Measurements from ENCODE around the gene MYH1.
"Not testable (repeated sequence)": the region's sequence is repeated elsewhere in the genome, so short reads cannot be mapped to it uniquely, and the experiment has no call there.

Gene MYH1

GRCh38 chr17:10518271-10519037, at the start of gene MYH1:
MYH1 (minus strand) TSS chr17:10518542; CDS start chr17:10516642, 1,900 bp downstream.
- no peak within 1 kb of the TSS for H3K27ac Mint-ChIP-seq (ENCODE audit: low read depth)
- no peaks in the 10 kb centered on the region for H3K9me3 Mint-ChIP-seq
- no peaks in the 10 kb centered on the region for H3K36me3 Mint-ChIP-seq (ENCODE audit: insufficient read depth)
- ATAC-seq (replicated peaks; ENCODE audit: extremely low read depth, poor library complexity, severe bottlenecking) (no peak), DNase-seq (ENCODE audit: low spot score in 2 of 2) (no peak)
- no peak within 1 kb of the TSS for H3K4me3 Mint-ChIP-seq
- no peaks in the 10 kb centered on the region for H3K4me1 Mint-ChIP-seq
- peaks cover 38% of the 10 kb centered on the region for H3K27me3 Mint-ChIP-seq

GRCh38 chr17:10563991-10564660, 45.8 kb upstream of the MYH1 start:
- Mint-ChIP-seq H3K27ac (ENCODE audit: low read depth) (no peak overlapping the region), H3K4me1 (no peaks in the 10 kb centered on the region), H3K36me3 (ENCODE audit: insufficient read depth) (no peaks in the 10 kb centered on the region), H3K9me3 (no peaks in the 10 kb centered on the region), H3K4me3 (no peak overlapping the region), H3K27me3 (peaks cover 50% of the 10 kb centered on the region)
- ATAC-seq (replicated peaks; ENCODE audit: extremely low read depth, poor library complexity, severe bottlenecking) (no peak), DNase-seq (ENCODE audit: low spot score in 2 of 2) (no peak)

GRCh38 chr17:10558049-10558448, 39.7 kb upstream of the MYH1 start:
- no peak for DNase-seq (ENCODE audit: low spot score in 2 of 2)
- no peaks in the 10 kb centered on the region for H3K36me3 Mint-ChIP-seq (ENCODE audit: insufficient read depth)
- H3K27me3 Mint-ChIP-seq: peaks cover 6% of the 10 kb centered on the region
- H3K4me3 Mint-ChIP-seq: no peak overlapping the region
- no peak overlapping the region for H3K27ac Mint-ChIP-seq (ENCODE audit: low read depth)
- H3K4me1 Mint-ChIP-seq: no peaks in the 10 kb centered on the region
- ATAC-seq (replicated peaks; ENCODE audit: extremely low read depth, poor library complexity, severe bottlenecking): no peak
- no peaks in the 10 kb centered on the region for H3K9me3 Mint-ChIP-seq

- Mint-ChIP-seq H3K27me3 (peaks cover 6% of the 10 kb centered on the region), H3K36me3 (ENCODE audit: insufficient read depth) (no peaks in the 10 kb centered on the region), H3K27ac (ENCODE audit: low read depth) (no peak overlapping the region), H3K9me3 (no peaks in the 10 kb centered on the region), H3K4me3 (no peak overlapping the region), H3K4me1 (no peaks in the 10 kb centered on the region)
- DNase-seq (ENCODE audit: low spot score in 2 of 2) (no peak), ATAC-seq (replicated peaks; ENCODE audit: extremely low read depth, poor library complexity, severe bottlenecking) (no peak)
These were observed 39.1 kb upstream of the MYH1 start for GRCh38 chr17:10557422-10557821.

- H3K27me3 Mint-ChIP-seq: peaks cover 6% of the 10 kb centered on the region
- no peak for DNase-seq (ENCODE audit: low spot score in 2 of 2)
- H3K4me3 Mint-ChIP-seq: no peak overlapping the region
- H3K36me3 Mint-ChIP-seq (ENCODE audit: insufficient read depth): no peaks in the 10 kb centered on the region
- no peaks in the 10 kb centered on the region for H3K4me1 Mint-ChIP-seq
- no peak for ATAC-seq (replicated peaks; ENCODE audit: extremely low read depth, poor library complexity, severe bottlenecking)
- H3K9me3 Mint-ChIP-seq: no peaks in the 10 kb centered on the region
- no peak overlapping the region for H3K27ac Mint-ChIP-seq (ENCODE audit: low read depth)
These were observed 38.1 kb upstream of the MYH1 start for GRCh38 chr17:10556301-10557005.

- ATAC-seq (replicated peaks; ENCODE audit: extremely low read depth, poor library complexity, severe bottlenecking) (no peak), DNase-seq (ENCODE audit: low spot score in 2 of 2) (no peak)
- Mint-ChIP-seq H3K36me3 (ENCODE audit: insufficient read depth) (no peaks in the 10 kb centered on the region), H3K9me3 (no peaks in the 10 kb centered on the region), H3K27ac (ENCODE audit: low read depth) (no peak overlapping the region), H3K27me3 (peaks cover 19% of the 10 kb centered on the region), H3K4me1 (no peaks in the 10 kb centered on the region), H3K4me3 (no peak overlapping the region)
These were observed 31.7 kb upstream of the MYH1 start for GRCh38 chr17:10550014-10550413.

GRCh38 chr17:10549096-10549842, 30.9 kb upstream of the MYH1 start, which contains the start of gene MYH2:
MYH2 (minus strand) TSS chr17:10549658; CDS start chr17:10547920, 1,738 bp downstream.
- Mint-ChIP-seq H3K4me1 (no peaks in the 10 kb centered on the region), H3K4me3 (no peak within 1 kb of the TSS), H3K27me3 (peaks cover 25% of the 10 kb centered on the region), H3K27ac (ENCODE audit: low read depth) (no peak within 1 kb of the TSS), H3K36me3 (ENCODE audit: insufficient read depth) (no peaks in the 10 kb centered on the region), H3K9me3 (no peaks in the 10 kb centered on the region)
- DNase-seq (ENCODE audit: low spot score in 2 of 2) (no peak), ATAC-seq (replicated peaks; ENCODE audit: extremely low read depth, poor library complexity, severe bottlenecking) (no peak)

- ATAC-seq (replicated peaks; ENCODE audit: extremely low read depth, poor library complexity, severe bottlenecking) (no peak), DNase-seq (ENCODE audit: low spot score in 2 of 2) (no peak)
- H3K27ac Mint-ChIP-seq (ENCODE audit: low read depth): no peak overlapping the region
- H3K36me3 Mint-ChIP-seq (ENCODE audit: insufficient read depth): no peaks in the 10 kb centered on the region
- H3K27me3 Mint-ChIP-seq: peaks cover 30% of the 10 kb centered on the region
- H3K9me3 Mint-ChIP-seq: no peaks in the 10 kb centered on the region
- no peaks in the 10 kb centered on the region for H3K4me1 Mint-ChIP-seq
- H3K4me3 Mint-ChIP-seq: no peak overlapping the region
These were observed 29.0 kb upstream of the MYH1 start for GRCh38 chr17:10547351-10547750.

- not testable (repeated sequence) for H3K36me3 Mint-ChIP-seq (ENCODE audit: insufficient read depth); H3K4me1 Mint-ChIP-seq; ATAC-seq (replicated peaks; ENCODE audit: extremely low read depth, poor library complexity, severe bottlenecking); DNase-seq (ENCODE audit: low spot score in 2 of 2); H3K27ac Mint-ChIP-seq (ENCODE audit: low read depth); H3K4me3 Mint-ChIP-seq
- peaks cover 21% of the 10 kb centered on the region for H3K27me3 Mint-ChIP-seq
- peaks cover 11% of the 10 kb centered on the region for H3K9me3 Mint-ChIP-seq
These were observed 25.1 kb upstream of the MYH1 start for GRCh38 chr17:10543486-10543885.

- DNase-seq (ENCODE audit: low spot score in 2 of 2); H3K4me1 Mint-ChIP-seq; H3K36me3 Mint-ChIP-seq (ENCODE audit: insufficient read depth); ATAC-seq (replicated peaks; ENCODE audit: extremely low read depth, poor library complexity, severe bottlenecking); H3K27ac Mint-ChIP-seq (ENCODE audit: low read depth); H3K4me3 Mint-ChIP-seq: not testable (repeated sequence)
- peaks cover 24% of the 10 kb centered on the region for H3K27me3 Mint-ChIP-seq
- H3K9me3 Mint-ChIP-seq: peaks cover 11% of the 10 kb centered on the region
These were observed 22.8 kb upstream of the MYH1 start for GRCh38 chr17:10541179-10541578.

GRCh38 chr17:10532026-10532425, 13.7 kb upstream of the MYH1 start:
- DNase-seq (ENCODE audit: low spot score in 2 of 2): no peak
- no peak for ATAC-seq (replicated peaks; ENCODE audit: extremely low read depth, poor library complexity, severe bottlenecking)
- H3K4me1 Mint-ChIP-seq: no peaks in the 10 kb centered on the region
- no peak overlapping the region for H3K27ac Mint-ChIP-seq (ENCODE audit: low read depth)
- H3K27me3 Mint-ChIP-seq: peaks cover 55% of the 10 kb centered on the region
- no peak overlapping the region for H3K4me3 Mint-ChIP-seq
- no peaks in the 10 kb centered on the region for H3K9me3 Mint-ChIP-seq
- H3K36me3 Mint-ChIP-seq (ENCODE audit: insufficient read depth): no peaks in the 10 kb centered on the region

GRCh38 chr17:10527419-10527818, 9.1 kb upstream of the MYH1 start:
- H3K4me1 Mint-ChIP-seq: no peaks in the 10 kb centered on the region
- no peak for DNase-seq (ENCODE audit: low spot score in 2 of 2)
- no peak overlapping the region for H3K4me3 Mint-ChIP-seq
- ATAC-seq (replicated peaks; ENCODE audit: extremely low read depth, poor library complexity, severe bottlenecking): no peak
- no peaks in the 10 kb centered on the region for H3K36me3 Mint-ChIP-seq (ENCODE audit: insufficient read depth)
- no peak overlapping the region for H3K27ac Mint-ChIP-seq (ENCODE audit: low read depth)
- peaks cover 54% of the 10 kb centered on the region for H3K27me3 Mint-ChIP-seq
- H3K9me3 Mint-ChIP-seq: no peaks in the 10 kb centered on the region

All from central memory CD8-positive, alpha-beta T cell (primary cell).